Keratinocyte (primary cell): ENCODE results near the gene RAB30. TPM values are rescaled to one million over a fixed set of nuclear protein-coding genes. Genes with fewer than 3 reads are reported as not detected.

Source experiments
- DNase-seq: peaks from one replicate; pipeline ENCODE4 v3.0.0-alpha.2; 2011; ENCODE audit warnings: low read depth, missing footprints, low spot score
- FAIRE-seq: peaks from 2 replicates; lab custom pipeline; 2011; peaks lifted over from hg19 to GRCh38; lab: Jason Lieb, UNC
- H2AFZ ChIP-seq: 2 replicates; pipeline ENCODE4 v1.6.0; 2012; ENCODE audit warnings: low read length, control low read depth, inconsistent platforms; ENCODE audit not compliant: control insufficient read depth
- H3K27ac ChIP-seq: 2 replicates; pipeline ENCODE4 v1.5.1; 2011; ENCODE audit warnings: low read length; ENCODE audit not compliant: control insufficient read depth, insufficient read depth
- H3K27me3 ChIP-seq: 3 replicates; pipeline ENCODE4 v1.6.0; 2011; ENCODE audit warnings: low read length; ENCODE audit not compliant: control insufficient read depth, insufficient read depth; ENCODE audit errors: extremely low read depth
- H3K36me3 ChIP-seq, 2 experiments: 2 replicates in 1 of 2; 3 replicates in 1 of 2; pipeline ENCODE4 v1.5.1; 2011; ENCODE audit warnings: low read length in 2 of 2, mild to moderate bottlenecking in 1 of 2; ENCODE audit not compliant: control insufficient read depth in 2 of 2, insufficient read depth in 2 of 2; ENCODE audit errors: extremely low read depth in 1 of 2
- H3K4me1 ChIP-seq: 3 replicates; pipeline ENCODE4 v1.5.1; 2011; ENCODE audit warnings: low read length; ENCODE audit not compliant: control insufficient read depth, insufficient read depth; ENCODE audit errors: extremely low read depth
- H3K4me2 ChIP-seq: 3 replicates; pipeline ENCODE4 v1.6.0; 2011; ENCODE audit warnings: low read depth, low read length; ENCODE audit not compliant: control insufficient read depth, insufficient read depth; ENCODE audit errors: extremely low read depth
- H3K4me3 ChIP-seq, 3 experiments: fragments of 200-600 bp in 1 of 3; sonication (generic) in 1 of 3; 2 replicates in 2 of 3; 3 replicates in 1 of 3; pipeline ENCODE4 v1.5.1; 2011 to 2016; ENCODE audit warnings: low read length in 3 of 3, mild to moderate bottlenecking in 3 of 3, control low read depth in 2 of 3, inconsistent platforms in 1 of 3, low read depth in 1 of 3, mixed read lengths in 1 of 3, mixed run types in 1 of 3, moderate library complexity in 1 of 3; ENCODE audit not compliant: control insufficient read depth in 2 of 3, insufficient read depth in 2 of 3; ENCODE audit errors: extremely low read depth in 1 of 3
- H3K79me2 ChIP-seq: 2 replicates; pipeline ENCODE4 v1.6.0; 2012; ENCODE audit warnings: low read length; ENCODE audit not compliant: control insufficient read depth, insufficient read depth
- H3K9ac ChIP-seq: 3 replicates; pipeline ENCODE4 v1.6.0; 2011; ENCODE audit warnings: low read length; ENCODE audit not compliant: control insufficient read depth, insufficient read depth; ENCODE audit errors: extremely low read depth
- H3K9me1 ChIP-seq: 3 replicates; pipeline ENCODE4 v1.6.0; 2011; ENCODE audit warnings: low read length; ENCODE audit not compliant: control insufficient read depth, insufficient read depth; ENCODE audit errors: extremely low read depth
- H3K9me3 ChIP-seq: 2 replicates; pipeline ENCODE4 v1.5.1; 2012; ENCODE audit warnings: low read depth, low read length; ENCODE audit not compliant: control insufficient read depth
- H4K20me1 ChIP-seq: 3 replicates; pipeline ENCODE4 v1.6.0; 2011; ENCODE audit warnings: low read length; ENCODE audit not compliant: control insufficient read depth, insufficient read depth; ENCODE audit errors: extremely low read depth
- CTCF ChIP-seq, 3 experiments: IDR thresholded peaks in 1 of 3; conservative IDR thresholded peaks in 1 of 3; optimal IDR thresholded peaks in 1 of 3; 2 replicates in 2 of 3; 3 replicates in 1 of 3; pipeline versions ENCODE3 to v1.5.1; 2011; ENCODE audit warnings: low read length in 3 of 3, mild to moderate bottlenecking in 3 of 3, moderate library complexity in 2 of 3, control low read depth in 1 of 3, inconsistent platforms in 1 of 3; ENCODE audit not compliant: insufficient read depth in 2 of 3; ENCODE audit errors: extremely low read depth in 1 of 3
- EZH2 ChIP-seq: IDR thresholded peaks from one replicate; pipeline ENCODE4 v1.6.1; 2012; ENCODE audit warnings: inconsistent platforms, mild to moderate bottlenecking, low read length, moderate library complexity
- dilution Hi-C: fragments of 300-500 bp; cut with MboI; formaldehyde crosslinking; loops from one replicate; pipeline ENCODE4 v1.7.0; 2020; ENCODE audit warnings: low sequenced_read_pairs; ENCODE audit not compliant: extremely low pct_ligation_motif_present
- polyA plus RNA-seq, 5 experiments: library from polyadenylated mRNA; depleted of rRNA in 3 of 5; stranded (reverse) in 3 of 5; stranded (forward) in 1 of 5; unstranded in 1 of 5; fragments of >200 nt; gene quantifications; 1 replicate in 1 of 5; 2 replicates in 3 of 5; 3 replicates in 1 of 5; pipeline versions ENCODE4 v1.2.1 to v1.2.3, GENCODE V29; 2011 to 2012; ENCODE audit warnings: missing spikeins in 2 of 5, low read depth in 1 of 5, low replicate concordance in 1 of 5

RAB30 gene
- polyA plus RNA-seq, 1 donor (not counting 4 experiments of a cell fraction or from before 2014, with no cell fraction given) = 9.3 TPM

GRCh38 chr11:82988936-82989627 is 82.6 kb downstream of the RAB30 start:
- FAIRE-seq = no peak
- Histone ChIP-seq H3K36me3 (peaks cover 0 to 9% of the 10 kb centered on the region in 2 experiments), H3K27me3 (no peaks in the 10 kb centered on the region), H3K27ac (no peak overlapping the region), H3K4me1 (no peaks in the 10 kb centered on the region), H3K79me2 (no peaks in the 10 kb centered on the region), H3K4me3 (no peak overlapping the region), H4K20me1 (no peaks in the 10 kb centered on the region), H3K9me3 (no peaks in the 10 kb centered on the region), H3K9ac (no peak overlapping the region), H3K9me1 (no peaks in the 10 kb centered on the region), H3K4me2 (no peak overlapping the region), H2AFZ (no peak overlapping the region)
- DNase-seq = no peak
- dilution Hi-C loops = no loop called here
- TF ChIP-seq CTCF (optimal IDR thresholded peaks at IDR 0.05 in 1 of 3, IDR thresholded peaks at IDR 0.05 in 1 of 3, conservative IDR thresholded peaks at IDR 0.05 in 1 of 3; ENCODE audit: extremely low read depth in 1 of 3, insufficient read depth in 2 of 3, low read length in 3 of 3) = no peak
- TF ChIP-seq EZH2 = no peak

- Histone ChIP-seq H3K36me3 (peaks cover 0 to 9% of the 10 kb centered on the region in 2 experiments), H3K4me3 (no peak overlapping the region), H3K27me3 (no peaks in the 10 kb centered on the region), H3K9me3 (no peaks in the 10 kb centered on the region), H3K27ac (no peak overlapping the region), H4K20me1 (no peaks in the 10 kb centered on the region), H2AFZ (no peak overlapping the region), H3K9me1 (no peaks in the 10 kb centered on the region), H3K9ac (no peak overlapping the region), H3K79me2 (no peaks in the 10 kb centered on the region), H3K4me2 (no peak overlapping the region), H3K4me1 (no peaks in the 10 kb centered on the region)
- dilution Hi-C loops = no loop called here
- DNase-seq (no peak), FAIRE-seq (no peak)
- no peak for TF ChIP-seq EZH2
- no peak for TF ChIP-seq CTCF (optimal IDR thresholded peaks at IDR 0.05 in 1 of 3, IDR thresholded peaks at IDR 0.05 in 1 of 3, conservative IDR thresholded peaks at IDR 0.05 in 1 of 3; ENCODE audit: extremely low read depth in 1 of 3, insufficient read depth in 2 of 3, low read length in 3 of 3)
These were observed 83.7 kb downstream of the RAB30 start for GRCh38 chr11:82987997-82988396.
